Measurements from ENCODE around the gene EYS. TPM values are rescaled to one million over a fixed set of nuclear protein-coding genes. Genes with fewer than 3 reads are reported as not detected.

The EYS gene
- total RNA-seq, 1 donor from 2014 or later: not detected

- Histone ChIP-seq H3K4me3 (no peak overlapping the region), H3K27me3 (no peaks in the 10 kb centered on the region), H3K27ac (no peak overlapping the region), H3K36me3 (no peaks in the 10 kb centered on the region), H3K9me3 (no peaks in the 10 kb centered on the region), H3K4me1 (no peaks in the 10 kb centered on the region)
- TF ChIP-seq CTCF (IDR thresholded peaks at IDR 0.05): no peak
- intact Hi-C loops (cut with DNase I): no loop called here
- no peak for DNase-seq (ENCODE audit: low spot score in 2 of 2)
Measured at GRCh38 chr6:64969139-64969538, 737.9 kb downstream of the EYS start.

- Histone ChIP-seq H3K4me3 (no peak overlapping the region), H3K27ac (no peak overlapping the region), H3K27me3 (no peaks in the 10 kb centered on the region), H3K36me3 (no peaks in the 10 kb centered on the region), H3K4me1 (no peaks in the 10 kb centered on the region), H3K9me3 (no peaks in the 10 kb centered on the region)
- no peak for TF ChIP-seq CTCF (IDR thresholded peaks at IDR 0.05)
- intact Hi-C loops (cut with DNase I): no loop called here
- DNase-seq (ENCODE audit: low spot score in 2 of 2): no peak
Measured at GRCh38 chr6:64955435-64955848, 751.6 kb downstream of the EYS start.

GRCh38 chr6:64949257-64949656, 757.8 kb downstream of the EYS start:
- no peaks in the 10 kb centered on the region for H3K27me3 ChIP-seq
- no peak overlapping the region for H3K4me3 ChIP-seq
- no peak for DNase-seq (ENCODE audit: low spot score in 2 of 2)
- no peak overlapping the region for H3K27ac ChIP-seq
- no peaks in the 10 kb centered on the region for H3K36me3 ChIP-seq
- no peak for TF ChIP-seq CTCF (IDR thresholded peaks at IDR 0.05)
- no peaks in the 10 kb centered on the region for H3K4me1 ChIP-seq
- intact Hi-C loops (cut with DNase I): no loop called here
- no peaks in the 10 kb centered on the region for H3K9me3 ChIP-seq

GRCh38 chr6:64948261-64948660, 758.8 kb downstream of the EYS start:
- intact Hi-C loops (cut with DNase I): no loop called here
- Histone ChIP-seq H3K4me1 (no peaks in the 10 kb centered on the region), H3K4me3 (no peak overlapping the region), H3K36me3 (no peaks in the 10 kb centered on the region), H3K27me3 (no peaks in the 10 kb centered on the region), H3K9me3 (no peaks in the 10 kb centered on the region), H3K27ac (no peak overlapping the region)
- no peak for TF ChIP-seq CTCF (IDR thresholded peaks at IDR 0.05)
- DNase-seq (ENCODE audit: low spot score in 2 of 2): no peak

- H3K27ac ChIP-seq: no peak overlapping the region
- no peaks in the 10 kb centered on the region for H3K27me3 ChIP-seq
- H3K9me3 ChIP-seq: no peaks in the 10 kb centered on the region
- H3K36me3 ChIP-seq: no peaks in the 10 kb centered on the region
- no peak for TF ChIP-seq CTCF (IDR thresholded peaks at IDR 0.05)
- no peak overlapping the region for H3K4me3 ChIP-seq
- no peak for DNase-seq (ENCODE audit: low spot score in 2 of 2)
- intact Hi-C loops (cut with DNase I): no loop called here
- no peaks in the 10 kb centered on the region for H3K4me1 ChIP-seq
Measured at GRCh38 chr6:64945450-64945849, 761.6 kb downstream of the EYS start.

GRCh38 chr6:64932486-64932885, 774.5 kb downstream of the EYS start:
- TF ChIP-seq CTCF (IDR thresholded peaks at IDR 0.05): no peak
- Histone ChIP-seq H3K4me1 (no peaks in the 10 kb centered on the region), H3K27ac (no peak overlapping the region), H3K9me3 (no peaks in the 10 kb centered on the region), H3K27me3 (no peaks in the 10 kb centered on the region), H3K36me3 (no peaks in the 10 kb centered on the region), H3K4me3 (no peak overlapping the region)
- no peak for DNase-seq (ENCODE audit: low spot score in 2 of 2)
- intact Hi-C loops (cut with DNase I): no loop called here

Measured in ascending aorta (tissue), 2 donors.